H1 (cell line): ENCODE data around the gene BRD4. TPM values are rescaled to one million over a fixed set of nuclear protein-coding genes. Genes with fewer than 3 reads are reported as not detected.

Experiments used
- CTCF ChIA-PET: fragments of 300-600 bp; sonication (Branson Sonifier 250); formaldehyde crosslinking; loops from one replicate; lab custom pipeline; 2021; ENCODE audit not compliant: partially characterized antibody; lab: Charles Lee
- POLR2A ChIA-PET: fragments of 300-600 bp; sonication (Branson Sonifier 250); formaldehyde crosslinking; loops from one replicate; lab custom pipeline; 2021; ENCODE audit warnings: inconsistent platforms; ENCODE audit not compliant: partially characterized antibody; lab: Charles Lee
- DNase-seq, 2 experiments: peaks; one replicate each; pipeline versions ENCODE4 v3.0.0 to v3.0.0-alpha.2; 2010 to 2022; ENCODE audit warnings: low spot score in 2 of 2, low read depth in 1 of 2, mixed read lengths in 1 of 2
- FAIRE-seq: peaks from 2 replicates; lab custom pipeline; 2011; peaks lifted over from hg19 to GRCh38; lab: Jason Lieb, UNC
- H2AFZ ChIP-seq: 2 replicates; pipeline ENCODE4 v1.8.1; 2012; ENCODE audit warnings: low read length, inconsistent platforms
- H2AK5ac ChIP-seq: 2 replicates; pipeline ENCODE4 v1.6.1; 2013; ENCODE audit warnings: low read depth, low read length
- H2BK120ac ChIP-seq: replicated peaks from 2 replicates; pipeline ENCODE3; 2013; ENCODE audit warnings: low read depth, low read length, inconsistent platforms
- H2BK12ac ChIP-seq: 2 replicates; pipeline ENCODE4 v1.6.1; 2013; ENCODE audit warnings: low read depth, low read length
- H2BK15ac ChIP-seq: 2 replicates; pipeline ENCODE4 v1.6.1; 2013; ENCODE audit warnings: low read length
- H2BK20ac ChIP-seq: 2 replicates; pipeline ENCODE4 v1.6.1; 2013; ENCODE audit warnings: low read length
- H2BK5ac ChIP-seq: 2 replicates; pipeline ENCODE4 v1.6.1; 2013; ENCODE audit warnings: low read depth, low read length
- H3K14ac ChIP-seq: 2 replicates; pipeline ENCODE4 v1.6.1; 2013; ENCODE audit warnings: inconsistent platforms; ENCODE audit not compliant: insufficient read length
- H3K18ac ChIP-seq: 2 replicates; pipeline ENCODE4 v1.6.1; 2013; ENCODE audit warnings: low read length; ENCODE audit errors: extremely low read depth
- H3K23ac ChIP-seq: 2 replicates; pipeline ENCODE4 v1.6.1; 2013; ENCODE audit warnings: inconsistent platforms; ENCODE audit not compliant: insufficient read length
- H3K23me2 ChIP-seq: 2 replicates; pipeline ENCODE4 v1.6.1; 2013; ENCODE audit warnings: low read depth, low read length
- H3K27ac ChIP-seq: 2 replicates; pipeline ENCODE4 v1.6.1; 2011; ENCODE audit warnings: low read depth, low read length, inconsistent platforms
- H3K27me3 ChIP-seq, 4 experiments: replicated peaks in 1 of 4; 1 replicate in 1 of 4; 2 replicates in 3 of 4; pipeline versions ENCODE4 v1.6.1 to v1.8.1; 2011 to 2013; ENCODE audit warnings: low read length in 3 of 4, mild to moderate bottlenecking in 3 of 4, inconsistent platforms in 2 of 4, mixed read lengths in 2 of 4, moderate library complexity in 1 of 4; ENCODE audit not compliant: control insufficient read depth in 3 of 4, insufficient read depth in 3 of 4; ENCODE audit errors: extremely low read depth in 1 of 4
- H3K36me3 ChIP-seq, 4 experiments: 2 replicates each; pipeline versions ENCODE4 v1.6.1 to v1.8.1; 2011 to 2013; ENCODE audit warnings: mild to moderate bottlenecking in 4 of 4, low read length in 3 of 4, moderate library complexity in 2 of 4, control low read depth in 1 of 4, inconsistent platforms in 1 of 4; ENCODE audit not compliant: insufficient read depth in 4 of 4, control insufficient read depth in 2 of 4
- H3K4ac ChIP-seq: replicated peaks from 2 replicates; pipeline ENCODE3; 2013; ENCODE audit warnings: low read length, low read depth, mixed read lengths, inconsistent platforms; ENCODE audit not compliant: insufficient read length
- H3K4me1 ChIP-seq, 4 experiments: replicated peaks in 1 of 4; 1 replicate in 1 of 4; 2 replicates in 3 of 4; pipeline versions ENCODE4 v1.6.1 to v1.8.1; 2011 to 2013; ENCODE audit warnings: low read length in 3 of 4, inconsistent platforms in 2 of 4, mixed read lengths in 1 of 4; ENCODE audit not compliant: insufficient read depth in 4 of 4, control insufficient read depth in 3 of 4
- H3K4me2 ChIP-seq, 2 experiments: 2 replicates each; pipeline versions ENCODE4 v1.6.1 to v1.8.1; 2011 to 2013; ENCODE audit warnings: low read depth in 2 of 2, low read length in 2 of 2, control low read depth in 1 of 2, inconsistent platforms in 1 of 2, mild to moderate bottlenecking in 1 of 2; ENCODE audit not compliant: insufficient read depth in 1 of 2
- H3K4me3 ChIP-seq, 4 experiments: fragments of 200-600, 300-600 bp in 1 of 4; sonication (generic), shearing (Covaris generic), sonication (Bioruptor Twin) in 1 of 4; 2 replicates each; pipeline versions ENCODE4 v1.5.1 to v1.8.1; 2011 to 2016; ENCODE audit warnings: low read length in 4 of 4, low read depth in 3 of 4, control low read depth in 2 of 4, inconsistent platforms in 2 of 4, mild to moderate bottlenecking in 2 of 4, mixed read lengths in 1 of 4, moderate library complexity in 1 of 4; ENCODE audit not compliant: insufficient read depth in 2 of 4; ENCODE audit errors: extremely low read depth in 1 of 4
- H3K56ac ChIP-seq: replicated peaks from 2 replicates; pipeline ENCODE3; 2013; ENCODE audit warnings: low read depth, mild to moderate bottlenecking, mixed read lengths, low read length, inconsistent platforms; ENCODE audit not compliant: insufficient read length
- H3K79me1 ChIP-seq: 2 replicates; pipeline ENCODE4 v1.6.1; 2013; ENCODE audit warnings: low read depth, low read length, control low read depth
- H3K79me2 ChIP-seq, 2 experiments: 2 replicates each; pipeline versions ENCODE4 v1.6.1 to v1.8.1; 2012 to 2013; ENCODE audit warnings: low read length in 2 of 2, mild to moderate bottlenecking in 2 of 2, inconsistent platforms in 1 of 2; ENCODE audit not compliant: insufficient read depth in 2 of 2, control insufficient read depth in 1 of 2
- H3K9ac ChIP-seq, 4 experiments: replicated peaks in 1 of 4; 1 replicate in 1 of 4; 2 replicates in 3 of 4; pipeline versions ENCODE4 v1.6.1 to v1.8.1; 2011 to 2013; ENCODE audit warnings: low read depth in 3 of 4, low read length in 3 of 4, control low read depth in 2 of 4, mild to moderate bottlenecking in 2 of 4, moderate library complexity in 2 of 4, inconsistent platforms in 1 of 4; ENCODE audit errors: extremely low read depth in 1 of 4
- H3K9me3 ChIP-seq, 2 experiments: 2 replicates each; pipeline versions ENCODE4 v1.6.1 to v1.8.1; 2012 to 2013; ENCODE audit warnings: mild to moderate bottlenecking in 2 of 2, moderate library complexity in 2 of 2, control low read depth in 1 of 2, inconsistent platforms in 1 of 2, low read depth in 1 of 2, low read length in 1 of 2, mixed read lengths in 1 of 2; ENCODE audit not compliant: insufficient read depth in 2 of 2
- H4K20me1 ChIP-seq, 2 experiments: replicated peaks in 1 of 2; 2 replicates each; pipeline versions ENCODE3 to v1.8.1; 2011 to 2013; ENCODE audit warnings: inconsistent platforms in 2 of 2, low read length in 2 of 2, mild to moderate bottlenecking in 1 of 2; ENCODE audit not compliant: insufficient read depth in 2 of 2, control insufficient read depth in 1 of 2
- H4K5ac ChIP-seq: 2 replicates; pipeline ENCODE4 v1.6.1; 2013; ENCODE audit warnings: low read length, low read depth, mixed read lengths, inconsistent platforms; ENCODE audit not compliant: insufficient read length
- H4K8ac ChIP-seq: 2 replicates; pipeline ENCODE4 v1.8.0; 2013; ENCODE audit warnings: mild to moderate bottlenecking, moderate library complexity, low read length, inconsistent platforms; ENCODE audit not compliant: insufficient read depth; ENCODE audit errors: extremely low read depth
- H4K91ac ChIP-seq: replicated peaks from 2 replicates; pipeline ENCODE3; 2013; ENCODE audit warnings: low read length, mixed read lengths, inconsistent platforms; ENCODE audit not compliant: insufficient read length
- CEBPB ChIP-seq: IDR thresholded peaks from 2 replicates; pipeline ENCODE4 v1.6.1; 2012; ENCODE audit warnings: low read depth, low read length
- RBBP5 ChIP-seq: IDR thresholded peaks from 2 replicates; pipeline ENCODE4 v1.7.1; 2012; ENCODE audit warnings: low read depth, mild to moderate bottlenecking, inconsistent platforms, low read length, moderate library complexity, borderline replicate concordance
- TAF7 ChIP-seq: optimal IDR thresholded peaks from 2 replicates; pipeline ENCODE3; 2011; ENCODE audit warnings: low read depth, mild to moderate bottlenecking, inconsistent platforms, low read length, moderate library complexity, borderline replicate concordance
- WGBS, 2 experiments: shearing (Covaris generic) in 1 of 2; methylation state at CpG; one replicate each; pipeline versions ENCODE4 v1.1.6 to v1.1.7; 2013 to 2015; ENCODE audit warnings: low lambda C conversion rate in 2 of 2, mixed read lengths in 2 of 2, inconsistent platforms in 1 of 2, low coverage in 1 of 2, missing lambda C conversion rate in 1 of 2; ENCODE audit not compliant: insufficient replicate concordance in 2 of 2, insufficient coverage in 1 of 2, insufficient read length in 1 of 2; ENCODE audit errors: extremely low coverage in 1 of 2, missing lambda C conversion rate in 1 of 2; 5-methylcytosine and 5-hydroxymethylcytosine counted together
- polyA plus RNA-seq, 7 experiments: library from polyadenylated mRNA; depleted of rRNA in 3 of 7; stranded (reverse) in 5 of 7; unstranded in 2 of 7; fragments of >200 nt in 5 of 7; fragments of 200-250 nt in 2 of 7; gene quantifications; 1 replicate in 5 of 7; 2 replicates in 1 of 7; 4 replicates in 1 of 7; pipeline versions ENCODE4 v1.2.1 to v1.2.3, GENCODE V29; 2011 to 2013; ENCODE audit warnings: missing spikeins in 2 of 7, mixed read lengths in 2 of 7
- total RNA-seq: library from RNA; stranded (reverse); fragmentation: NEBNext Ultra II Directional; extraction: Animal tissue kit (Norgen Biotek cat#: 25700); gene quantifications from 2 replicates; pipeline ENCODE4 v1.2.1, GENCODE V29; 2021
- TF ChIP-seq, protein P1 (sequence below): IDR thresholded peaks from 2 replicates; pipeline ENCODE4 v1.6.1; 2012; ENCODE audit warnings: low read length, inconsistent platforms

The BRD4 gene
- total and polyA plus RNA-seq, 2 of the 8 experiments (the other 6 are each of a cell fraction or from before 2014, with no cell fraction given), result 14.1 to 146 TPM

DNA sequence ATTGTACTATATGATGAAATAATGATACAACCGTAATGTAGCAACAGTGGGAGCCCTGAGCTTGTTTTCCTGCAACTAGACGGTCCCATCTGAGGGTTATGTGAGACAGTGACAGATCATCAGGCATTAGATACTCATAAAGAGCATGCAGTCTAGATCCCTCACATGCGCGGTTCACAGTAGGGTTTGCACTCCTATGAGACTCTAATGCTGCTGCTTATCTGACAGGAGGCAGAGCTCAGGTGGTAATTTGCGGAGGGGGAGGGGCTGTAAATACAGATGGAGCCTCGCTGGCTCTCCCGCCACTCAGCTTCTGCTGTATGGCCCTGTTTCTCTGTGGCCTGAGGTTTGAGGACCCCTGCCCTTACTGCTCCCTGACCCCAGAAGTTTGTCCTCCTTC, 113.8 kb downstream of the BRD4 start:
- H3K23ac ChIP-seq, result no peak overlapping the region
- H3K4me1 ChIP-seq, result no peaks in the 10 kb centered on the region; a peak in 3 of 7 replicates
- no peak overlapping the region for H3K18ac ChIP-seq
- no peak for FAIRE-seq
- H3K79me1 ChIP-seq, result no peaks in the 10 kb centered on the region
- H2BK15ac ChIP-seq, result no peak overlapping the region
- H2BK20ac ChIP-seq, result no peak overlapping the region
- no peak overlapping the region for H3K14ac ChIP-seq
- H2AK5ac ChIP-seq, result no peak overlapping the region
- H4K91ac ChIP-seq, result no peak overlapping the region
- H2BK5ac ChIP-seq, result no peak overlapping the region
- H2BK12ac ChIP-seq, result no peak overlapping the region
- TF ChIP-seq CEBPB (no peak), TAF7 (no peak), RBBP5 (no peak)
- TF ChIP-seq, protein P1, sequence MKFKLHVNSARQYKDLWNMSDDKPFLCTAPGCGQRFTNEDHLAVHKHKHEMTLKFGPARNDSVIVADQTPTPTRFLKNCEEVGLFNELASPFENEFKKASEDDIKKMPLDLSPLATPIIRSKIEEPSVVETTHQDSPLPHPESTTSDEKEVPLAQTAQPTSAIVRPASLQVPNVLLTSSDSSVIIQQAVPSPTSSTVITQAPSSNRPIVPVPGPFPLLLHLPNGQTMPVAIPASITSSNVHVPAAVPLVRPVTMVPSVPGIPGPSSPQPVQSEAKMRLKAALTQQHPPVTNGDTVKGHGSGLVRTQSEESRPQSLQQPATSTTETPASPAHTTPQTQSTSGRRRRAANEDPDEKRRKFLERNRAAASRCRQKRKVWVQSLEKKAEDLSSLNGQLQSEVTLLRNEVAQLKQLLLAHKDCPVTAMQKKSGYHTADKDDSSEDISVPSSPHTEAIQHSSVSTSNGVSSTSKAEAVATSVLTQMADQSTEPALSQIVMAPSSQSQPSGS, result no peak
- no peak overlapping the region for H3K4me3 ChIP-seq
- no peak overlapping the region for H3K4ac ChIP-seq
- H3K36me3 ChIP-seq, result no peaks in the 10 kb centered on the region
- no peak overlapping the region for H2AFZ ChIP-seq
- POLR2A ChIA-PET, result interaction anchor here (0.6 to 5.3 kb wide), 4 partner anchors 19 to 113 kb away, joined by 3 to 36 read pairs (median 4); partner anchors contain the start of gene NOTCH3
- WGBS, 2 experiments, result 90% methylated on average over 7 of the region's 7 CpGs; no CpG with 5 or more reads in 1 of the 2 experiments
- H3K4me2 ChIP-seq, result no peak overlapping the region
- no peak overlapping the region for H2BK120ac ChIP-seq
- no peaks in the 10 kb centered on the region for H4K20me1 ChIP-seq
- no peak for DNase-seq
- H4K8ac ChIP-seq, result no peak overlapping the region
- CTCF ChIA-PET, result interaction anchor here (0.6 to 2.2 kb wide), 4 partner anchors 13 to 1123 kb away, joined by 3 to 9 read pairs (median 4); partner anchors contain the start of gene EPHX3
- no peak overlapping the region for H3K27ac ChIP-seq
- no peaks in the 10 kb centered on the region for H3K27me3 ChIP-seq
- no peaks in the 10 kb centered on the region for H3K79me2 ChIP-seq
- H3K9ac ChIP-seq, result no peak overlapping the region
- H3K23me2 ChIP-seq, result peaks cover 9% of the 10 kb centered on the region
- H3K56ac ChIP-seq, result no peak overlapping the region
- H3K9me3 ChIP-seq, result no peaks in the 10 kb centered on the region
- no peak overlapping the region for H4K5ac ChIP-seq
